Stimulated activated CD4-positive, alpha-beta T cell treated with anti-CD3 and anti-CD28 coated beads, Interleukin-12 subunit alpha, Interleukin-12 subunit beta, amount 100 ng/mL, for 48 hours (primary cell): ENCODE results near the gene ACO2.
"Not testable (repeated sequence)": the region's sequence is repeated elsewhere in the genome, so short reads cannot be mapped to it uniquely, and the experiment has no call there.

Experiments used
- DNase-seq, 3 donors: peaks; one replicate each; pipeline ENCODE4 v3.0.0-alpha.2; 2020; ENCODE audit warnings: low read depth in 2 of 3, low spot score in 1 of 3

Gene ACO2

DNA sequence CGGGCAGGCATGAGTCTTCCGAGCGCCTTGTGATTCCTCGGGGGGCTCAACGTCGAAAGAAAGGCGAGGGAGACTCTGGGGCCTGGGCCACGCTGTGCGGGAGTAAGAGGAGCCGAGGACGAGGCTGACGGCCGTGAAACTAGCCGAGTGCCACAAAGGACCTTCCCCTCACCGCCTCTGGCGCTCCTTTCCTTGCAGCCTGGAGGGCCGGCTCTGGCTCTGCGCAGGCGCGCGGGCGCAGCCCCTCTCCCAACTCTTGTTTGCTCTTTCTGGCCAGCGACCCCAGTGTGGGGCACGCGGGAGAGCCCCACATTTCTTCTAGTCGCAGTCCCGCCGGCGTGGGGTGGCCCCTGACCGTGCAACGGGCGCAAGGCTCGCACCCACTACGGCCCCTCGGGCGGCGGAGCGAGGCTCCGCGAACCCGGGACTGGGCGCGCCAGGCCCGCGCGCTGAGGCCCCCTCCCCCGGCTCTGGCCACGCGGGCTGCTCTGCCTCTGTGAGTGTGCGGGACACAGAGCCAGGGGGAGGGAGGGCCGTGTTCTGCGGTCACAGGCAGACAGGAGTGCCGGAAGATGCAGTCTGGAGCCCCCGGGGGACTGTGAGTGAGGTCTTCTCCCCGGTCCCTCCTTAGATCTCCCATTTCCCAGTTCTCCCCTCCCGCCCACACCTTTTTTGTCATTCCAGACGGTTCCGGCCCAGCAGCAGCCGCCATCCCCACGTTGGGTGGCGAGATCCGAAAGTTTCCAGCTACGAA, 21.3 kb upstream of the ACO2 start:
- peak; percentile 27 to 62 (median 46) for DNase-seq

- peak; percentile 83 to 89 (median 85) for DNase-seq
Measured at GRCh38 chr22:41448189-41448808, 20.6 kb upstream of the ACO2 start.

DNA sequence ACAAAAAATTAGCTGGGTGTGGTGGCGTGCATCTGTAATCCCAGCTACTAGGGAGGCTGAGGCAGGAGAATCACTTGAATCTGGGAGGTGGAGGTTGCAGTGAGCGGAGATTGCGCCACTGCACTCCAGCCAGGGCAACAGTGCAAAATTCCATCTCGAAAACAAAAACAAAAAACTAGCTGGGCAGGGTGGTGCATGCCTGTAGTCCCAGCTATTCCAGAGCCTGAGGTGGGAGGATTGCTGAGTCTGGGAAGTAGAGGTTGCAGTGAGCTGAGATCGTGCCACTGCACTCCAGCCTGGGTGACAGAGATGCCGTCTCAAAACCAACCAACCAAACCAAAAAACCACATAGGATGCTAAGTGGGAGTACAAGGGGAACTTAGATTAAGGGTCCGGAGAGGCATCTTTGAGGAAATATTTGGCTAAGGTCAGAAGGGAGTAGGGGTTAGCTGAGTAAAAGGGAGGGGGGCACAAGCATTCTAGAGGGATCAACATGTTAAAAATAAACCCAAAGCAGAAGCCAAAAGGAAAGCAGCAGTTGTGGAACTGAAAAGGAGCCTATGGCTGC, 10.7 kb upstream of the ACO2 start:
- DNase-seq, result no peak

DNA sequence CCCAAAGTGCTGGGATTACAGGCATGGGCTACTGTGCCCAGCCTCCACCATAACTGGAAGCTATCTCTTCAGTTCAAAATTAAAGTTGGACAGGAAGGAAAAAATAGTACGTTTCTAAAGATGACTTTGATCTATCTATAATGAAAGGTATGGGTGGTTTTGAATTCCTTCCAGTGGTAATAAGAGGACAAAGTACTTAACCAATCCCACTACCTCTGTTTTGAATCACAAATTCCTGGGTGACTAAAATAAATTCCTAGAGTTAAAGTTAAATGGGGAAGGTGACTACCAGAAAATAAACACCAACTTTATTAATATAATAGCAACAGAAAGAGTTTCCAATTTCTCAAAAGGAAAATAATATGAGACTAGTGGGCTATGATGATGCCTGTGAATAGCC, 9.5 kb upstream of the ACO2 start:
- DNase-seq, result no peak

DNA sequence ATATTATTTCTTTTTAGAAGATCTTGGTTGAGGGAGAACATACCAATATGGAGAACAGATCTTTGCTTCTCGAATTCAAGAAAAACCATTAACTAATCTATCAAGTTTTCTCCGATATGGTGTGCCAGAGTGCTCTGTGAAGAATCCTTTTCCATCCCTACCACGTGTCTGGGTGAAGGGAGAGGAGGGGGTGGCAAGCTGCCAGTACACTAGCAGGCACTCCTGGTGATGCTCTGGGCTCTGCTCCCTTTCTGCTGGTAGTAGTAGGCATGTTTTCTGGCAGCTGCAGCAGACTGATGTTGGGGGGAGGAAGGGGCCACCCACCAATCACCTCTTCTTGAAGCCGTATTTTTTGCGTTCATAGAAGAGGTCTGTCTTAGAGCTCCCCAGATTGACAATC, 8.8 kb upstream of the ACO2 start:
- not testable (repeated sequence) for DNase-seq

GRCh38 chr22:41461901-41462300, 7.0 kb upstream of the ACO2 start:
- no peak for DNase-seq

GRCh38 chr22:41469218-41469851, 418 bp downstream of the ACO2 start:
- DNase-seq, result peak in 1 of 3 donors; percentile 15

DNA sequence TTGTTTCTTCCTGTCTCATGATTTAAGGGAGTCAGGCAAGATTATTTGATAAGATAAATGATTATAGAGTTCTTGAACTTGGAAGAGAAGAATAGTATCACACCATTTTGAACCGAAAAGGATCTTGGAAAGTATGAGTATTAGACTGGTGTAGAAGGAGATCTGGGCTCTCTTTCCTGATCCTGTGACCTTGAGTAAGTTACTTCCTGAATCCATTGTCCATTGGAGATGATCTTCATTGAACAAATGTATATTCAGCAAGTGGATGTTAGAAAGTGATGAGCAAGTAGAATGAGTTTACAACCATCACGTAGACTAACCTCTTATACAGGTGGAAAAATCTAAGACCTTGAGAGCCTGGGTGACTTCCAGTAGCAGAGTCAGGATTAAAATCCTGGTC, 2.0 kb downstream of the ACO2 start:
- DNase-seq, result no peak

DNA sequence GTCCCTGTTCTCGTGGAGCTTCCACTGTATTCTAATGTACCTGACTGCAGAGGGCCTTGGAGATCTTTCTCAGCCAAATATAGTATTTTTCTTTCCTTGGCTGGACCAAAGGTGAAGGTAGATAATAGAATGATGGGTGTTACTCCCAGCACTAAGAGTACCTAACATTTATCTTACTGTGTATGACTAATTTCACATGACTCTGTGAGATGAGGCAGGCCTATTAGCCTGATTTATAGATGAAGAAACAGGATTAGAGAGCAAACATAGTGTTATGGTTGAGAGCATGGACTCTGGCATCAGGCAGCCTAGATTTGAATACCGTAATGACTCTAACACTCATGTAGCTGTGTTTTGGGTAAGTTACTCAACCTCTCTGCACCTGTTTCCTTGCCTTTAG, 2.7 kb downstream of the ACO2 start:
- DNase-seq, result no peak

DNA sequence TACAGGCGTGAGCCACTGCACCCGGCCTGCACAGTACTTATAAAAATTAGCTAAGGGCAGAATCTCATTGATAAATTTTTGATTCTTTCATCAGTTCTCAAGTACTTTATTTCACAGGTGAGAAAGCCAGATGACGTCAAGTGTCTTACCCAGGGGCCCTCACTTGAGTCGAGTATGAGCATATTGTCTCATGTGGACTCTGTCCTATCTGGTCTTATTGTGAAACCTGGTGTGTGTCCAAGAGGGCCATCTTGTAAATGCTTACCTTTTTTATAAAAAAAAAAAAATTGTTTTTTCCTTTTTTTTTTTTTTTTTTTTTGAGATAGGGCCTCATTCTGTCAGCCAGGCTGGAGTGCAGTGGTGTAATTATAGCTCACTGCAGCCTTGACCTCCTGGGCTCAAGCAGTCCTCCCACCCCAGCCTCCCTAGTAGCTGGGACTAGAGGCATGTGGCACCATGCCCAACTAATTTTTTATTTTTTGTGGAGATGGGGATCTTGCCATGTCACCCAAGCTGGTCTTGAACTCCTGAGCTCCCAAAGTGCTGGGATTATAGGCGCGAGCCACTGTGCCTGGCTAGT, 6.0 kb downstream of the ACO2 start:
- no peak for DNase-seq

GRCh38 chr22:41478473-41478872, 9.6 kb downstream of the ACO2 start:
- no peak for DNase-seq

DNA sequence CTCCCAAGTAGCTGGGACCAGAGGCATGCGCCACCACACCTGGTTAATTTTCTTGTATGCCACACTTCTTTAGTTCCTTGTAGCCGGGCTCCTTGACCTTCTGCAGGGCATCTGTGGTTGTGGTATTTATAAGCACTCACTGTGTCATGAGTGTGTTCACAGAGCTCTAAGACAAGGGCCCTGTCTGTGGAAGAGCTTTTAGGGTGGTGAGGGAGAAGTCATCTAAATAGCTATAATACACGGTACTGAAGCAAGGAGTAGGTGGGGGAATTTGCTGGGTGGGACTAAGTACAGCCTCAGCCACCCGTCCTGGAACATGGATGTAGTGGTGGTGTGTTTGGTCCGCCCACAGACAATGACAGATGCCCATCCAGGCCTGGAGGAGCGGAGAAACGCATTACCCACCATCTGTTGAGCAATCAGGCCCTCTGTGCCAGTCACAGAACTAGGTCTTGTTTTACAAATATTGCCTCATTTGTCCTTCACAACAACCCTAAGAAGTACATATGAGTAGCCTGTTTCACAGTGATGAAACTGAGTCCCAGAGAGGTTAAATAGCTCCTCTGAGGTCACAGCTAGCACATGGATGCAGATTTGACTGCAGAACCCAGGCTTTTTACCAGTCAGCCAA, 10.1 kb downstream of the ACO2 start:
- DNase-seq, result no peak

DNA sequence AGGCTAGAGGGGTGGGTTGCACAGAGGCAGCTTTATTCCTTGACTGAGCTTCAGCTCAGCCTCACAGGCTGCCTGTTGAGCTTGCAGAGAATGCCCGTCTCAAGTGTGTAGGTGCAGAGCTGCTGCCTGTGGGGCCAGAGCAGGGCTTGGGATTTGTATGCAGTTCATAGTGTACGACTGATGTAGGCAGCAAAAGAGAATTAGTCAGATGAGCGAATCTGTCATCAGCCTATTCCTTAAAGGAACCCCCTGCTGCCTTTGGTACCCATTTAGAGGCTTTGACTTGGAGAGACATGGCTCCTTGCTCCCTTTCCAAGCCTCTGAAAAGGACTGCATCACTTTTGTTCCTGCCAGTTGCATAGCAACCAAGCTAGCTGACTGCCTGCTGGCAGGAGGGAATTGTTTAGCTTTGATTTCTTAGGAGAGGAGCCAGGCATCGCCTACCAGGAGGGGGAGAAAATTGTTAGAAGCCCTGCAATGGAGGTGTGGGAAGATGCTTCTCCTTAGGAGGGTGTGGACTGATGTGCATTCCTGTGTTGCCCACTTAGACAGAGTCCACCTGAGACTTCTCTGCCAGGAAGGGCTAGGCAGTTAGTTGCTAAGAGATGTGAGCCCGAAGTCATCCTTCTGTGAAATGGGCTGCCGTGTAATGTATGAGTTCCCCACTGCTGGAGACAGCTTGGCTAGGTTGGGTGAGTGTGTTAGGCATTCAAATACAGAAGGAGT, 10.9 kb downstream of the ACO2 start:
- no peak for DNase-seq

- no peak for DNase-seq
Measured at GRCh38 chr22:41480397-41480735, 11.4 kb downstream of the ACO2 start.

DNA sequence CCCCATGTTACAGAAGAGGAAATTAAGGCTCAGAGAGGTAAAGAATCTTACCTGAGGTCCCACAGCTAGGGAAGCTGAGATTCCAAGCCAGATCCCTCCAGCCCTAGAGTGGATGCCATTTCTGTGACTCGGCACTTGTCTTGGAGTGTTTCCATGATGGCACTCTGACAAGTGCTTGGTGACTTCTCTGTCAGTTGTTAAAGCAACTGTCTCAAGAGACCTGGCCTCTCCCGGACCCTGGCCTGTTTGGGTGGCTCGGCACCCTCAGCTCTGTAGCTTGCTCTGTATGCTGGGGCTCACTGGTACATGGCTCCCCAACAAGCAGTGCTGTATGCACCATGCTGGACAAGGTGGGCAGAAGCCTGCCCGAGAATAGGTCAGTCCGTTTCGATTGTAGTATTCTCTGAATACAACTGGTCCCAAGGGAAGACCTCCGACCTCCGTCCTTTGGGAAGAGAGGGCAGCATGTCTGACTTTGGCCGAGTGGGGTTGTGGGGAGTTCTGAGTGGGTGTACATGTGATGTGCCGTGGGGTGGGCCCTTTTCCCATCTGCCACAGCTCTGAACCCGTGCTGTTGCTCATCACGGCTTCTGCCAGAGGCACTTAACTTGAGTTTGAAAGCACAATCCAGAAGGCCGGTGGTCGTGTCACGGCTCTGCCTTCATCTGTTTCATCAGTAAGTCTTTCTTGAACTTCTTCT, 12.4 kb downstream of the ACO2 start:
- no peak for DNase-seq

DNA sequence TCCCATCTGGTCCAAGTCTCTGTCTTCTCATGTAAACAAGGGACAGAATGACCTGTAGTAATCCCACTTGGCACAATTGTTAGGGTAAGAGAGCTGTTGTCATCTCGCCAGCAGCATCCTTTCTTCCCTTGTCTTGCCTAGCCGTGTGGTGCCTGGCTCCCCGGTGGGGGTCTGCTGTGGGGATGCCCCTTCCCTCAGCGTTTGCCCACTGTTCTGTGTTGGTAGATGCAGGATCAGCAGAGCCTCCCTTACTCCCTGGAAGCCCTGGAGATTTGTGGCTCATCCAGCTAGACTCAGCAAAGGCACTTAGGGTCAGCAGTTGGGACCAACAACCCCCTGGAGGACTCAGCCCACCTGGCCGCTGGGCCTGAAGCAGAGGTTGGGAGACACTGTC, 13.0 kb downstream of the ACO2 start:
- DNase-seq, result no peak

DNA sequence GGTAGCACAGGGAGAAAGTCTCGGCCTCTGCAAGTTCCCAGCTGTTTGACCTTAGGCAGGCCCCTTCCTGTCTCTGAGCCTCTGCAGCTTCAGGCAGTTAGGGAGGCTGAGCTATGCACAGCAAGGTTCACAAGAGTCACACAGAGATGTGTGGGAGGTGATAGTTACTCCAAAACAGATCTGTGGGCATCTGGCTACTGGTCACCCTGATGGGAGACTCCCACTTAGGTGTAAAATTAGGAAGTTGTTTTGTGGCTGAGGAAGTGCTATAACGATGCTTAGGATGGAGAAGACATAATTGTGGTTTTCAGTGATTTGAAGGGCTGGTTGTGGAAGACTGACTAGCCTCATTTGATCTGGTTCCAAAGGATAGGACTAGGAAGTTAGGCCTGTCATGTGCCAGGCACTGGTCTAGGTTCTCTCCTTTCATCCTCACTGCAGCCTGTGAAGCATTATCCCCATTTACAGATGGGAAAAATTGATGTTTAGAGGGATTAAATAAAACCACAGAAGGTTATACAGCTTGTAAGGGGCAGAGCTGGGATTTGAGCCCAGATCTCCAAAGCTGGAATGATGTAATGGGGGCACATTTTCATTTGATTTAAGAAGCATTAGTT, 13.5 kb downstream of the ACO2 start:
- DNase-seq, result no peak

- DNase-seq, result no peak
Measured at GRCh38 chr22:41485033-41485432, 16.1 kb downstream of the ACO2 start.

DNA sequence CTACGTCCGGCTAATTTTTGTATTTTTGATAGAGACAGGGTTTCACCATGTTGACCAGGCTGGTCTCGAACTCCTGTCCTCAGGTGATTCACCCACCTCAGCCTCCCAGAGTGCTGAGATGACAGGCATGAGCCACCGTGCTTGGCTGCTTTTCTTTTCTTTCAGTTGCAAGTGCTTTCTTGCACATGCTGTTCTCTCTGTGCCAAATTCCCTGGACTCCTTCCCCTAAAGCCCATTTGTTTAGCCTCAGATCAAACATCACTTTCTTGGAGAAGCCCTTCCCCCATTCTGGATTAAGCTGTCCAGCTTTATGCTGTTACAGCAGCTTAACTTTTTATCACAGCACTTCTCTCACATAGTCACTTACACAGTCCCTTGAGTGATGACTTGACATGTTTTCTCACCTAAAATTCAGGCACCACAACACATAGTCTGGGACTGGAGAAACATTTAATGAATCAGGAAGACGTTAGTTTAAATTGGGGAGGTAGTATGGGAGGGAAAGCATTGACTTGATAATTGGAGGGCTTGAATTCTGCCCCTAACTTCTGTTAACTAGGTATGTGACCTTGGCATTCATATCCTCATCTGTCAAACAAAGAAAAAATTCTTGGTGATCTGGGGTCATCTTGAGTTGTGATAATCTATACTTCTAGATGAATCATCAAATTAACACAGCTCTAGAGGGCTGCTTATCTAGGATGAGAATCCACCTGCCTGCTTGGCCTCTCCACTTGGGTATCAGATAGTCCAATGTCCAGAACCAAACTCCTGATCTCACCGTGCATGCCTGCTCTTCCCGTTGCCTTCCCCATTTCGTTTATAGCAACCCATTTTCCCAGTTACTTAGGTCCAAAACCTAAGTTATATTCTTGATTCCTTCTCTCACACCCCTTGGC, 18.4 kb downstream of the ACO2 start:
- DNase-seq, result no peak
